K562 (cell line): Measurements from ENCODE around the gene ETV3L.

Experiments
- ARID2 ChIP-seq: fragments of 450-650 bp; IDR thresholded peaks from 2 replicates; pipeline ENCODE4 v1.6.1; 2017; ENCODE audit warnings: antibody characterized with exemption, mild to moderate bottlenecking
- CREB3L1 ChIP-seq: fragments of 450-650 bp; IDR thresholded peaks from 2 replicates; pipeline ENCODE4 v1.6.1; 2014; ENCODE audit warnings: low read depth, mild to moderate bottlenecking, moderate library complexity, borderline replicate concordance
- CTCF ChIP-seq, 3 experiments: IDR thresholded peaks in 2 of 3; conservative IDR thresholded peaks in 1 of 3; 2 replicates each; pipeline ENCODE4 v1.5.1; 2011 to 2012; ENCODE audit warnings: low read length in 3 of 3, mild to moderate bottlenecking in 3 of 3, control low read depth in 2 of 3, improper control_type of control experiment in 1 of 3, inconsistent platforms in 1 of 3, low read depth in 1 of 3, mixed read lengths in 1 of 3, moderate library complexity in 1 of 3; ENCODE audit not compliant: insufficient read depth in 2 of 3
- ETV5 ChIP-seq: sonication (generic); formaldehyde crosslinking; IDR thresholded peaks from 2 replicates; pipeline ENCODE4 v1.4.0; 2020; ENCODE audit warnings: low read depth, mild to moderate bottlenecking, missing genetic modification reagents
- JUN ChIP-seq, 2 experiments: sonication (generic) in 1 of 2; formaldehyde crosslinking in 1 of 2; IDR thresholded peaks; 2 replicates each; pipeline versions ENCODE4 v1.6.1 to v1.8.0; 2012 to 2022; ENCODE audit warnings: borderline replicate concordance in 2 of 2, mild to moderate bottlenecking in 2 of 2, improper control_type of control experiment in 1 of 2, low read depth in 1 of 2, low read length in 1 of 2, missing genetic modification reagents in 1 of 2
- KLF1 ChIP-seq: fragments of 450-650 bp; IDR thresholded peaks from 2 replicates; pipeline ENCODE4 v1.6.1; 2016; ENCODE audit warnings: missing genetic modification characterization, missing compliant biosample characterization
- NFIC ChIP-seq: fragments of 450-650 bp; IDR thresholded peaks from 2 replicates; pipeline ENCODE4 v1.6.1; 2017; ENCODE audit warnings: mild to moderate bottlenecking, inconsistent platforms
- NRF1 ChIP-seq, 2 experiments: fragments of 450-650 bp; IDR thresholded peaks in 1 of 2; conservative IDR thresholded peaks in 1 of 2; 2 replicates each; pipeline ENCODE4 v1.6.1; 2014; ENCODE audit warnings: mild to moderate bottlenecking in 2 of 2
- RB1 ChIP-seq: fragments of 450-650 bp; IDR thresholded peaks from 2 replicates; pipeline ENCODE4 v1.6.1; 2017; ENCODE audit warnings: low read depth, mild to moderate bottlenecking
- SMAD3 ChIP-seq: fragments of 450-650 bp; formaldehyde crosslinking; conservative IDR thresholded peaks from 2 replicates; pipeline ENCODE4 v1.4.0; 2020; ENCODE audit warnings: mild to moderate bottlenecking
- TEAD1 ChIP-seq, 2 experiments: fragments of 450-650 bp in 1 of 2; sonication (generic) in 1 of 2; formaldehyde crosslinking; IDR thresholded peaks; 2 replicates each; pipeline versions ENCODE4 v1.4.0 to v1.8.0; 2020 to 2022; ENCODE audit warnings: mild to moderate bottlenecking in 2 of 2, missing genetic modification reagents in 1 of 2
- TRIM24 ChIP-seq, 2 experiments: fragments of 450-650 bp; IDR thresholded peaks; 2 replicates each; pipeline ENCODE4 v1.6.1; 2016
- ZC3H4 ChIP-seq: sonication (generic); formaldehyde crosslinking; IDR thresholded peaks from 2 replicates; pipeline ENCODE4 v1.9.0; 2021; ENCODE audit warnings: missing genetic modification reagents, borderline replicate concordance
- TF ChIP-seq, protein P1 (sequence below): IDR thresholded peaks from 2 replicates; pipeline ENCODE4 v1.6.1; 2014; ENCODE audit warnings: antibody characterized with exemption

DNA sequence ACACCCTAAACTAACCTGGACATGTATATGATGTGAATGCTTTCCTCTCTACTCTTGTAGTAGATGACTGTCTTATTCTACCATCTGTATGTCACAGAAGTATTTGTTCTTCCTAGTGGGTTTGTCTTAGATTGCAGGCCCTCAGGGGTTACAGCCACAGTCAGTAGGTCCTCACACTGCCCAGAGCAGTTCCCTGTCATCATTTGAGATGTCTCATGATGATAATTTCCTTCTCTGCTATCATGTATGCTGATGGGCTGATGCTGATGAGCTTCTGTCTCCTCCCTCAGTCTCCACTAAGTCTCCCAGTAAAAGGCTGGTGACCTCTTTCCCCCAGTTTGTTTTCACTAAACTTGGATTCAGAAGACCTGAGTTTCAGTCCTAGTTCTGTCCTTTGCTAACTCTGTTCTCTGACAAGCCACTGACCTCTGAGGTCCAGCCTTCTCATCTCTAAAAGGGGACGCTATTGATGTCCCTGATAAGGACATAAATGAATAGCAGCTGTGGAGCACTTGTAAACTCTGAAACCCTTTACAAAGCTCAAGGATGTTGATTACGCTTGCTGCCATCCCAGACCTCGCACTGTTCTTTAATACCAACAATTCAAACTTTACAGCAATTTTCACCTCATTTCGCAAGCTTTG lies 41.7 kb upstream of the ETV3L start:
- TF ChIP-seq, protein P1, sequence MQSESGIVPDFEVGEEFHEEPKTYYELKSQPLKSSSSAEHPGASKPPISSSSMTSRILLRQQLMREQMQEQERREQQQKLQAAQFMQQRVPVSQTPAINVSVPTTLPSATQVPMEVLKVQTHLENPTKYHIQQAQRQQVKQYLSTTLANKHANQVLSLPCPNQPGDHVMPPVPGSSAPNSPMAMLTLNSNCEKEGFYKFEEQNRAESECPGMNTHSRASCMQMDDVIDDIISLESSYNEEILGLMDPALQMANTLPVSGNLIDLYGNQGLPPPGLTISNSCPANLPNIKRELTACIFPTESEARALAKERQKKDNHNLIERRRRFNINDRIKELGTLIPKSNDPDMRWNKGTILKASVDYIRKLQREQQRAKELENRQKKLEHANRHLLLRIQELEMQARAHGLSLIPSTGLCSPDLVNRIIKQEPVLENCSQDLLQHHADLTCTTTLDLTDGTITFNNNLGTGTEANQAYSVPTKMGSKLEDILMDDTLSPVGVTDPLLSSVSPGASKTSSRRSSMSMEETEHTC = no peak
- TF ChIP-seq CTCF (IDR thresholded peaks at IDR 0.05 in 2 of 3, conservative IDR thresholded peaks at IDR 0.05 in 1 of 3; ENCODE audit: insufficient read depth in 2 of 3, low read depth in 1 of 3, low read length in 3 of 3) = no peak
- TF ChIP-seq CREB3L1 = no peak
- no peak for TF ChIP-seq RB1
- no peak for TF ChIP-seq NRF1 (conservative IDR thresholded peaks at IDR 0.05 in 1 of 2, IDR thresholded peaks at IDR 0.05 in 1 of 2)
- TF ChIP-seq TEAD1 (CRISPR knock-in tag; IDR thresholded peaks at IDR 0.05) = no peak
- TF ChIP-seq SMAD3 (CRISPR knock-in tag) = no peak
- TF ChIP-seq ZC3H4 (CRISPR knock-in tag) = no peak
- TF ChIP-seq NFIC = no peak
- no peak for TF ChIP-seq TRIM24 (IDR thresholded peaks at IDR 0.05)
- no peak for TF ChIP-seq JUN (IDR thresholded peaks at IDR 0.05; ENCODE audit: borderline replicate concordance, low read depth, low read length)
- no peak for TF ChIP-seq JUN (CRISPR knock-in tag; IDR thresholded peaks at IDR 0.05; ENCODE audit: borderline replicate concordance)
- TF ChIP-seq KLF1 = no peak
- TF ChIP-seq ETV5 (CRISPR knock-in tag) = no peak
- TF ChIP-seq ARID2 = no peak
